Neural cell (in vitro differentiated cells): Measurements from ENCODE around the gene STIM1.

Experiments used
- EP300 ChIP-seq: fragments of 450-650 bp; conservative IDR thresholded peaks from 2 replicates; pipeline ENCODE4 v1.6.1; 2014; ENCODE audit warnings: antibody characterized with exemption, mild to moderate bottlenecking, moderate library complexity; ENCODE audit not compliant: poor library complexity, severe bottlenecking
- EZH2 ChIP-seq: fragments of 200-600, 300-800 bp; shearing (Covaris generic), sonication (generic); IDR thresholded peaks from 2 replicates; pipeline ENCODE4 v1.6.1; 2014; ENCODE audit warnings: antibody characterized with exemption, low read length, borderline replicate concordance, mild to moderate bottlenecking; ENCODE audit not compliant: insufficient read depth, poor library complexity, severe bottlenecking
- MXI1 ChIP-seq: fragments of 450-650 bp; conservative IDR thresholded peaks from 2 replicates; pipeline ENCODE4 v1.6.1; 2014; ENCODE audit warnings: antibody characterized with exemption, mild to moderate bottlenecking; ENCODE audit not compliant: poor library complexity, severe bottlenecking
- SMC3 ChIP-seq: fragments of 450-650 bp; conservative IDR thresholded peaks from 2 replicates; pipeline ENCODE4 v1.6.1; 2014; ENCODE audit warnings: antibody characterized with exemption, mild to moderate bottlenecking, moderate library complexity; ENCODE audit not compliant: poor library complexity
- TAF1 ChIP-seq: IDR thresholded peaks from 2 replicates; pipeline ENCODE4 v1.6.1; 2012; ENCODE audit warnings: low read depth
- TF ChIP-seq, protein P1 (sequence below): fragments of 450-650 bp; IDR thresholded peaks from 2 replicates; pipeline ENCODE4 v1.5.1; 2014; ENCODE audit warnings: antibody characterized with exemption, mild to moderate bottlenecking, moderate library complexity; ENCODE audit not compliant: poor library complexity, severe bottlenecking

DNA sequence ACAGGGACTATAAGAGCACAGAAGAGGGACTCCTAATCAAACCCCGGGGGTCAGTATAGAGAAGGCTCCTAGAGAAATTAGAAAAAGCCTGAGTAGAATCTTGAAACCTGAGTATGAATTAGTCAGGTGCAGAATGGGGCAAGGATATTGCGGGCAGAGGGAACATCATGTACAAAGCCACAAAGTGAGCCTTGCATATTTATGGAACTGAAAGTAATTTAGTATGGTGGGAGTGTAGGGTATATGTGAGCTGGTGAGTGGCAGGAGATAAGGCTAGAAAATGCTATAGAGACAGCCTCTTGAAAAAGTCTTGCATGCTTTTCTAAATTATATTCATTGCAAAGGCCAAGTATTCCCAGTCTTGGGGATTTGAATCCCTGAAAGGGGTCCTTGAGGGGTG lies 93.7 kb downstream of the STIM1 start:
- TF ChIP-seq TAF1: no peak
- TF ChIP-seq EP300: no peak
- TF ChIP-seq, protein P1, sequence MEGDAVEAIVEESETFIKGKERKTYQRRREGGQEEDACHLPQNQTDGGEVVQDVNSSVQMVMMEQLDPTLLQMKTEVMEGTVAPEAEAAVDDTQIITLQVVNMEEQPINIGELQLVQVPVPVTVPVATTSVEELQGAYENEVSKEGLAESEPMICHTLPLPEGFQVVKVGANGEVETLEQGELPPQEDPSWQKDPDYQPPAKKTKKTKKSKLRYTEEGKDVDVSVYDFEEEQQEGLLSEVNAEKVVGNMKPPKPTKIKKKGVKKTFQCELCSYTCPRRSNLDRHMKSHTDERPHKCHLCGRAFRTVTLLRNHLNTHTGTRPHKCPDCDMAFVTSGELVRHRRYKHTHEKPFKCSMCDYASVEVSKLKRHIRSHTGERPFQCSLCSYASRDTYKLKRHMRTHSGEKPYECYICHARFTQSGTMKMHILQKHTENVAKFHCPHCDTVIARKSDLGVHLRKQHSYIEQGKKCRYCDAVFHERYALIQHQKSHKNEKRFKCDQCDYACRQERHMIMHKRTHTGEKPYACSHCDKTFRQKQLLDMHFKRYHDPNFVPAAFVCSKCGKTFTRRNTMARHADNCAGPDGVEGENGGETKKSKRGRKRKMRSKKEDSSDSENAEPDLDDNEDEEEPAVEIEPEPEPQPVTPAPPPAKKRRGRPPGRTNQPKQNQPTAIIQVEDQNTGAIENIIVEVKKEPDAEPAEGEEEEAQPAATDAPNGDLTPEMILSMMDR: no peak
- no peak for TF ChIP-seq EZH2
- TF ChIP-seq MXI1: no peak
- no peak for TF ChIP-seq SMC3
